Epithelial cell of proximal tubule (primary cell): Measurements from ENCODE around the gene DCTD. TPM values are rescaled to one million over a fixed set of nuclear protein-coding genes. Genes with fewer than 3 reads are reported as not detected.

Source experiments
- DNase-seq: peaks from one replicate; pipeline ENCODE4 v3.0.0-alpha.2; 2011; ENCODE audit warnings: low read depth
- H3K4me3 ChIP-seq: 2 replicates; pipeline ENCODE4 v1.5.1; 2011; ENCODE audit warnings: low read depth, mild to moderate bottlenecking, low read length
- CTCF ChIP-seq: conservative IDR thresholded peaks from 2 replicates; pipeline ENCODE4 v1.5.1; 2012; ENCODE audit warnings: low read depth, mild to moderate bottlenecking, low read length
- total RNA-seq: library from RNA; depleted of rRNA; stranded (reverse); fragments of >200 nt; gene quantifications from 2 replicates; pipeline ENCODE4 v1.2.3, GENCODE V29; 2015

Gene DCTD
- total RNA-seq, 1 donor from 2014 or later = 86.3 TPM

GRCh38 chr4:182928061-182928460 is 10.9 kb upstream of the DCTD start:
- peak; percentile 42 for TF ChIP-seq CTCF
- DNase-seq = no peak

GRCh38 chr4:182927505-182927904 is 10.3 kb upstream of the DCTD start:
- DNase-seq = no peak
- TF ChIP-seq CTCF = no peak
- H3K4me3 ChIP-seq = no peak overlapping the region

More at GRCh38 chr4:182928061-182928460, 10.9 kb upstream of the DCTD start:
- no peak overlapping the region for H3K4me3 ChIP-seq

- no peak for DNase-seq
- H3K4me3 ChIP-seq = no peak overlapping the region
- TF ChIP-seq CTCF = no peak
Observed at GRCh38 chr4:182925855-182926254, 8.7 kb upstream of the DCTD start.

GRCh38 chr4:182925298-182925757 is 8.1 kb upstream of the DCTD start:
- H3K4me3 ChIP-seq = no peak overlapping the region
- no peak for DNase-seq
- TF ChIP-seq CTCF = peak; percentile 71

- no peak for TF ChIP-seq CTCF
- H3K4me3 ChIP-seq = no peak overlapping the region
- no peak for DNase-seq
Observed at GRCh38 chr4:182924497-182924896, 7.3 kb upstream of the DCTD start.

GRCh38 chr4:182923796-182924340 is 6.7 kb upstream of the DCTD start:
- DNase-seq = no peak
- no peak for TF ChIP-seq CTCF
- H3K4me3 ChIP-seq = no peak overlapping the region

- DNase-seq = no peak
- H3K4me3 ChIP-seq = no peak overlapping the region
- no peak for TF ChIP-seq CTCF
Observed at GRCh38 chr4:182923366-182923765, 6.2 kb upstream of the DCTD start.
